Neural cell (in vitro differentiated cells): Measurements from ENCODE around the gene JPT2.

ENCODE experiments used
- EP300 ChIP-seq: fragments of 450-650 bp; conservative IDR thresholded peaks from 2 replicates; pipeline ENCODE4 v1.6.1; 2014; ENCODE audit warnings: antibody characterized with exemption, mild to moderate bottlenecking, moderate library complexity; ENCODE audit not compliant: poor library complexity, severe bottlenecking
- EZH2 ChIP-seq: fragments of 200-600, 300-800 bp; shearing (Covaris generic), sonication (generic); IDR thresholded peaks from 2 replicates; pipeline ENCODE4 v1.6.1; 2014; ENCODE audit warnings: antibody characterized with exemption, low read length, borderline replicate concordance, mild to moderate bottlenecking; ENCODE audit not compliant: insufficient read depth, poor library complexity, severe bottlenecking
- MXI1 ChIP-seq: fragments of 450-650 bp; conservative IDR thresholded peaks from 2 replicates; pipeline ENCODE4 v1.6.1; 2014; ENCODE audit warnings: antibody characterized with exemption, mild to moderate bottlenecking; ENCODE audit not compliant: poor library complexity, severe bottlenecking
- POLR2AphosphoS5 ChIP-seq: IDR thresholded peaks from 2 replicates; pipeline ENCODE4 v1.6.1; 2012
- RAD21 ChIP-seq: fragments of 450-650 bp; conservative IDR thresholded peaks from 2 replicates; pipeline ENCODE4 v1.6.1; 2014; ENCODE audit warnings: antibody characterized with exemption, mild to moderate bottlenecking, moderate library complexity
- SMC3 ChIP-seq: fragments of 450-650 bp; conservative IDR thresholded peaks from 2 replicates; pipeline ENCODE4 v1.6.1; 2014; ENCODE audit warnings: antibody characterized with exemption, mild to moderate bottlenecking, moderate library complexity; ENCODE audit not compliant: poor library complexity
- TAF1 ChIP-seq: IDR thresholded peaks from 2 replicates; pipeline ENCODE4 v1.6.1; 2012; ENCODE audit warnings: low read depth
- TF ChIP-seq, protein P1 (sequence below): fragments of 450-650 bp; IDR thresholded peaks from 2 replicates; pipeline ENCODE4 v1.5.1; 2014; ENCODE audit warnings: antibody characterized with exemption, mild to moderate bottlenecking, moderate library complexity; ENCODE audit not compliant: poor library complexity, severe bottlenecking
- TF ChIP-seq, protein P2 (sequence below): IDR thresholded peaks from 2 replicates; pipeline ENCODE4 v1.6.1; 2012; ENCODE audit warnings: borderline replicate concordance

DNA sequence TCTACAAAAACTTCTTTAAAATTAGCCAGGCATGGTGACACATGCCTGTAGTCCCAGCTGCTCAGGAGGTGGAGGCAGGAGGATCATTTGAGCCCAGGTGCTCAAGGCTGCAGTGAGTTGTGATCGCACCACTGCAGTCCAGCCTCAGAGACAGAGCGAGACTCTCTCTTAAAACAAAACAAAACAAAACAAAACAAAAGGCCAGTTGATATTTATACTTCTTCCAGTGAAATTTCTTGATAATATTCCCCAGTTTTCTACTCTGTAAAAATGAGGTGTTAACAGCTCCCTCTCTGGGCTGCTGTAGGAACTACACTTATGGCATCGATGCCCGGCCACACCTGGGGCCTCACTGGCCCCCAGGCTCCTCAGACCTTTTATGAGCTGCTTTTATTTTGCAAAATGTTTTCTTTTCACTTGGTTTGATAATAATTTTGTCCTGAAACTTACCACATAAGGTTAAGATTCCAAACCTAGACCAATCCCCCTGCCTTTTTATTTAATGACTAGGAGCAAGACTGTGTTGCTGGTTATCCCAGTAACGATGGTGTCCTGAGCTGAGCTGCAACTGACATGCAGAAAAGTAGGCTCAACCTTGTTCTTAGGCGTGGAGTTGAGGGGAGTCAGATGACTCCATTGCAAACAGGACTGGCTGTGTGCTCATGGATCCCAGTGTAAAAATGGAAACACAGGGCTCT lies 45.5 kb downstream of the JPT2 start:
- TF ChIP-seq POLR2AphosphoS5 (no peak), TAF1 (no peak), EP300 (no peak), MXI1 (no peak), EZH2 (no peak), RAD21 (no peak), SMC3 (peak; percentile 22)
- TF ChIP-seq, protein P1, sequence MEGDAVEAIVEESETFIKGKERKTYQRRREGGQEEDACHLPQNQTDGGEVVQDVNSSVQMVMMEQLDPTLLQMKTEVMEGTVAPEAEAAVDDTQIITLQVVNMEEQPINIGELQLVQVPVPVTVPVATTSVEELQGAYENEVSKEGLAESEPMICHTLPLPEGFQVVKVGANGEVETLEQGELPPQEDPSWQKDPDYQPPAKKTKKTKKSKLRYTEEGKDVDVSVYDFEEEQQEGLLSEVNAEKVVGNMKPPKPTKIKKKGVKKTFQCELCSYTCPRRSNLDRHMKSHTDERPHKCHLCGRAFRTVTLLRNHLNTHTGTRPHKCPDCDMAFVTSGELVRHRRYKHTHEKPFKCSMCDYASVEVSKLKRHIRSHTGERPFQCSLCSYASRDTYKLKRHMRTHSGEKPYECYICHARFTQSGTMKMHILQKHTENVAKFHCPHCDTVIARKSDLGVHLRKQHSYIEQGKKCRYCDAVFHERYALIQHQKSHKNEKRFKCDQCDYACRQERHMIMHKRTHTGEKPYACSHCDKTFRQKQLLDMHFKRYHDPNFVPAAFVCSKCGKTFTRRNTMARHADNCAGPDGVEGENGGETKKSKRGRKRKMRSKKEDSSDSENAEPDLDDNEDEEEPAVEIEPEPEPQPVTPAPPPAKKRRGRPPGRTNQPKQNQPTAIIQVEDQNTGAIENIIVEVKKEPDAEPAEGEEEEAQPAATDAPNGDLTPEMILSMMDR = peak; percentile 55
- TF ChIP-seq, protein P2, sequence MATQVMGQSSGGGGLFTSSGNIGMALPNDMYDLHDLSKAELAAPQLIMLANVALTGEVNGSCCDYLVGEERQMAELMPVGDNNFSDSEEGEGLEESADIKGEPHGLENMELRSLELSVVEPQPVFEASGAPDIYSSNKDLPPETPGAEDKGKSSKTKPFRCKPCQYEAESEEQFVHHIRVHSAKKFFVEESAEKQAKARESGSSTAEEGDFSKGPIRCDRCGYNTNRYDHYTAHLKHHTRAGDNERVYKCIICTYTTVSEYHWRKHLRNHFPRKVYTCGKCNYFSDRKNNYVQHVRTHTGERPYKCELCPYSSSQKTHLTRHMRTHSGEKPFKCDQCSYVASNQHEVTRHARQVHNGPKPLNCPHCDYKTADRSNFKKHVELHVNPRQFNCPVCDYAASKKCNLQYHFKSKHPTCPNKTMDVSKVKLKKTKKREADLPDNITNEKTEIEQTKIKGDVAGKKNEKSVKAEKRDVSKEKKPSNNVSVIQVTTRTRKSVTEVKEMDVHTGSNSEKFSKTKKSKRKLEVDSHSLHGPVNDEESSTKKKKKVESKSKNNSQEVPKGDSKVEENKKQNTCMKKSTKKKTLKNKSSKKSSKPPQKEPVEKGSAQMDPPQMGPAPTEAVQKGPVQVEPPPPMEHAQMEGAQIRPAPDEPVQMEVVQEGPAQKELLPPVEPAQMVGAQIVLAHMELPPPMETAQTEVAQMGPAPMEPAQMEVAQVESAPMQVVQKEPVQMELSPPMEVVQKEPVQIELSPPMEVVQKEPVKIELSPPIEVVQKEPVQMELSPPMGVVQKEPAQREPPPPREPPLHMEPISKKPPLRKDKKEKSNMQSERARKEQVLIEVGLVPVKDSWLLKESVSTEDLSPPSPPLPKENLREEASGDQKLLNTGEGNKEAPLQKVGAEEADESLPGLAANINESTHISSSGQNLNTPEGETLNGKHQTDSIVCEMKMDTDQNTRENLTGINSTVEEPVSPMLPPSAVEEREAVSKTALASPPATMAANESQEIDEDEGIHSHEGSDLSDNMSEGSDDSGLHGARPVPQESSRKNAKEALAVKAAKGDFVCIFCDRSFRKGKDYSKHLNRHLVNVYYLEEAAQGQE = no peak
